HK-2 (cell line): ENCODE data around the gene LIMCH1.
"Not testable (repeated sequence)": the region's sequence is repeated elsewhere in the genome, so short reads cannot be mapped to it uniquely, and the experiment has no call there.

Experiments used
- DNase-seq: peaks from one replicate; pipeline ENCODE4 v3.0.0-alpha.2; 2018; ENCODE audit not compliant: unreplicated experiment

LIMCH1 gene

DNA sequence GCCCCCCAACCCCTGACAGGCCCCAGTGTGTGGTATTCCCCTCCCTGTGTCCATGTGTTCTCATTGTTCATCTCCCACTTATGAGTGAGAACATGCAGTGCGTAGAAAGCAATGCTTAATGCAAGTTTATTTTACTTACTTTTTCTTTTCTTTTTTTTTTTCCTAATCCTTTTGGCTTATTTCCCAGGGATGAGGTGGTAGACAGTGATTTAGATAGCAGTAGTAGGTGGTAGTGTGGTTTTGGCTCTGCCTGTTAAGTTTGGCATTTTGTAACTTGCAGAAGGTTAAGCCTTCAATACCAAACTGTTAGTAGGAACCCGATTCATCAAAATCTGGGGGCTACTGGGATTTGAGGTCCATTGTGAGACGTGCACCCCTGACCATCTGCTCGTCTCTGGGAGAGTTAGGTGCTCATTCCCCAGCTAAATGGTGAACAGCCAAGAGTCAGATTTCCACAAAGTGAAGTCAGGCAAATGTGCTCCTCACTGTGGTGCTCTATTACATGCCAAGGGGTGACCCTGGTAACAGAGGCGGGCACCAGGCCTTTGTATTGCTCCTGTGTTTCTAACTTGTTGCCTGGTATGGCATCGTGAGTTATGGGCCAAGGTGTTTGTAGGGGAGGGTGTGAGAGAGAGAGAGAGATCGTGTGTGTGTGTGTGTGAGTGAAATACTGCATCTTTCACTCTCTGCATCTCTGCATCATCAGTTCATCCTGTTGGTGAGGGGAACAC is 140.3 kb downstream of the LIMCH1 start:
- DNase-seq: no peak

DNA sequence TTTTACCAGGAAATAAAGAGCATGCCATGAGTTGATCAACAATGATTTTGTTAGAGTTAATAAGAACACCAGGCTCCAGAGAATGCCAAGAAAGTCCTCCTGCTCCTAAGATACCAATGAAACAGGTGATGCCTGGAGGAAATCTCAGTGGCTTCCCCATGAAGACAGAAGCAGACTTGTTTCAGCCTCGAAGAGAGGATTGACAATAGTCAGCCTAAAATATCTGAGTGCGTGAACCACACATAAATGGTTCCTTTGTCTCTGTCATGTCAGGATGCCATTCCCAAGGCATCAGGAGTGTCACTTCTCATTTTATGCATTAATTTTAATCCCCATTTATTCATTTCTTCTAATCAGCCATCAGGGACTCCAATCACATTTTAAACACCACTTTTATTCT is 141.0 kb downstream of the LIMCH1 start:
- no peak for DNase-seq

DNA sequence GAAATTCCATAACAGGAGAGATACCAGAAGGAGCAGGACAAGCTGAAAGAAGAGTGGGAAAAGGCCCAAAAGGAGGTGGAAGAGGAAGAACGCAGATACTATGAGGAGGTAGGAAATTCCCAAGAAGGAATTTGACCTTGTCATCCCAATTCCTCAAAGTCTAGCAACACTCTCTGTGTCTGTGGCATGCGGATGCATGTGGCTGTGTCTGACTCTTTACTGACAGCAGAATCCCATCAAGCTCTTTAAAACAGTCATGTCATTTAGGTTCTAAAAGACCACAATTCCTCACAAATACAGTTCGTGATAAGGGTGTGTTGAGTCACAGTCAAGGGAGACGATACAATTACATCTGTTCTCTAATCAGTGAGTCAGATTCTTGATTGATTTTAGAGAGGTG is 142.0 kb downstream of the LIMCH1 start:
- no peak for DNase-seq

GRCh38 chr4:41681054-41681453 is 143.1 kb downstream of the LIMCH1 start:
- DNase-seq: no peak

- DNase-seq: no peak
Observed at GRCh38 chr4:41683326-41683725, 145.4 kb downstream of the LIMCH1 start.

- no peak for DNase-seq
Observed at GRCh38 chr4:41686893-41687292, 148.9 kb downstream of the LIMCH1 start.

DNA sequence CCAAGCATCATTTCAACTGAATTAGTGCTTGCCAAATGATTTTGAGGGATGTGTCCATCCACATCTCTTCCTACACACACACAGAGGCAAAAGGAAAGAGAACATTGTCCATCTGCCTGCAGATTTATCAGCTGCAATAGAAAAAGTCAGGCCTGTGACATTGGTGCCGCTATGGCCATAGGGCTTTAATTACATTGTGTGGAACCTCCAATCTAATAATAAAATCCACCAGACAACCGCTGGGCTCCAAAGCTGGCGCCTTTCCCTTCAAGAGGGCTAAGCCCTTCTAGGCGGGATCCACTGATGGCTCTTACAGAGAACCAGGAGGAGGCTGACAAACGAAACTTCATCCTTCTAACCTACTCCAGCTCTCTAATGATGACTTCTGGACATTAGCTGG is 150.0 kb downstream of the LIMCH1 start:
- no peak for DNase-seq

GRCh38 chr4:41692717-41693345 is 154.9 kb downstream of the LIMCH1 start:
- peak; percentile 61 for DNase-seq

GRCh38 chr4:41693629-41694028 is 155.7 kb downstream of the LIMCH1 start:
- no peak for DNase-seq

GRCh38 chr4:41696131-41696530 is 158.2 kb downstream of the LIMCH1 start:
- DNase-seq: no peak

DNA sequence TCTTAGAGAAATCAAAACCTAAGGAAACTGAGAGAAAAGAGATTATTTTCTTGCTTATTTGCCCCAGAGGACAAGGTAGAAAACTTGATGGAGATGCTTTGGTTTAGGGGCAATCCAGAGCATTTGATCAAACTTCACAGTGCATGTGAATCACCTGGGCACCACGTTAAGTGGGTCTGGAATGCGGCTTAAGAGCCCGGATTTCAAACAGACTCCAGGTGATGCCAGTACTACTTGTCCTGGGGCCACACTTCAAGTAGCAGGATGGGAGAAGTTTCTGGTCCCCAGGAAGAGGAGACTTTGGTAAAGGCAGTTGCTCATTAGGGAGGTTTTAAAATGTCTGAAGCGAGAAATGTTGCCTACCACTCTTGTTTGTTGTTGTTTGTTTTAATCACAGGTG is 158.8 kb downstream of the LIMCH1 start:
- DNase-seq: no peak

DNA sequence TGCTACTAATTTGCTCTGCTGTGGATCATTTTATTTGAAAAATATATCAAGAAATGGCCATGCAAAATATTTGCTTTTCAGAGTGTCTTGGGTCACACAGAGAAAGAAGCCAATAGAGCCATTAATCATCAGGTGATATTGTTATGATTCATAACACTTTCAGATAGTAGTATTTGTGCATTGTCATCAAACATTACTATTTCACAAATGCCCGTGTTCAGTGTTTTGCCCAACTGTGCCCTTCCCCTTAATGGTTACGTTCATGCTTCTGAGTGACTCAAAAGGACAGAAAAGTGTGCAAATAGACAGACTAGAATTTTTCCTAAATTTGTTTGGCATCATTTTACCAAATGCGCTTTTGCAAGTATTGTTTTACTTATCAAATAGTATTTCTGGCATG is 164.0 kb downstream of the LIMCH1 start:
- no peak for DNase-seq

DNA sequence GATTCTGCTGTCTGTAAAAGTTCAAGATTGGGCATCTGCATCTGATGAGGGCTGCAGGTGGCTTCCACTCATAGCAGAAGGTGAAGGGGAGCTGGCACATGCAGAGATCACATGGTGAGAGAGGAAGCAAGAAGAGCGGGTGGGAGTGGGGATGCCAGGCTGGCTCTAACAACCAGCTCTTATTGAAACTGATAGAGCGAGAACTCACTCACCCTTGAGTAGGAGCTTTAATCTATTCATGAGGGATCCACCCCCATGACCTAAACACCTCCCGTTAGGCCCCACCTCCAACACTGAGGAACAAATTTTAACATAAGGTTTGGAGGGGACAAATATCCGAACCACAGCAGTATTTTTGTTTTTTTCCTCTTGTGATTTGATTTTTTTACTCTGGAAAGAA is 164.8 kb downstream of the LIMCH1 start:
- no peak for DNase-seq

DNA sequence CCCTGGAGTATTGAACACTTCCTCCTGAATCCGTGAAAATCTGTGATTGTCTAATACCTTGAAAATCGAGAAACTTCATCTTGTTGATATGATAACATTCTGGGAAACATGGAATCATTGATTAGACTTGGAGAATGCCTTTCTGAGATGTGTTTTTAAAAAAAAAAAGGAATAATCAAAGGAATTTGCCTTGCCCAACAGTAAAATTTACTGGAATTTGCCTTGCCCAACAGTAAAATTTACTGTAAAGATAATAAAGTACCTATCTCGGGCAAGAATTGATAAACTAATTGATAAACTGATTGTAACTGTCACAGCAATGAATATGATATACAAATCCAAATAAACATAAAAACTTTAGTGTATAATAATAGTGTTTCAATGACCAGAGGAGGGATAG is 165.8 kb downstream of the LIMCH1 start:
- no peak for DNase-seq

DNA sequence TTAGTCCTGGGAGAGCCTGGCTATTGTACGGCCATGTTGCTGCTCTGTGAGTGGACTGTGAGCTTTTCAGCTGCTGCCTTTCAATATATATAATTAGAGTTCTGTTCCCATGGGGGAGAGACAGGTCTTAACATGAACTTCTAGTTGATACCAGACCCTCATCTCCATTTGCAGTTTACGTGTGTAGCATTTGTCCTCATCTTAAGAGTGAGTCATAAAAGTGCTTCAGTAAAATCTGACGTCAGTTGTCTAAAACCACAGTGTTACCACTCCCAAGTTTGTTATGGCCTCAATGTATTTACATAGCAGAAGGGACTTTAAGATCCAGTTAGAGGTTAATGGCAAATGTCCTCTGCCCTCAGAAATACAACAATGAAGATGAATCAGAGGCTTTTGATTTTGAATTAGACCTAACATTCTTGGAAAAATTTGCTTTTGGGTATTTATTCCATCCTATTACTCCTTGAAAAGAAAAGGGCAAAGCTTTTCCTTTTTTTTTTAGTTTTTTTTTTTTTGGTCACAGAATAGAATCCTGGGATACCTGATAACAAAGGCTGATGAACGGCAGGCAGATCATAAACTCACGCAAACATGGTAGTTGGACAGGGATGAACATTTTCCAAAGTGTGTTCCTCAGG is 172.0 kb downstream of the LIMCH1 start:
- no peak for DNase-seq

GRCh38 chr4:41711654-41712053 is 173.7 kb downstream of the LIMCH1 start:
- not testable (repeated sequence) for DNase-seq

- DNase-seq: no peak
Observed at GRCh38 chr4:41712425-41712824, 174.5 kb downstream of the LIMCH1 start.

GRCh38 chr4:41713768-41714167 is 175.8 kb downstream of the LIMCH1 start:
- no peak for DNase-seq

DNA sequence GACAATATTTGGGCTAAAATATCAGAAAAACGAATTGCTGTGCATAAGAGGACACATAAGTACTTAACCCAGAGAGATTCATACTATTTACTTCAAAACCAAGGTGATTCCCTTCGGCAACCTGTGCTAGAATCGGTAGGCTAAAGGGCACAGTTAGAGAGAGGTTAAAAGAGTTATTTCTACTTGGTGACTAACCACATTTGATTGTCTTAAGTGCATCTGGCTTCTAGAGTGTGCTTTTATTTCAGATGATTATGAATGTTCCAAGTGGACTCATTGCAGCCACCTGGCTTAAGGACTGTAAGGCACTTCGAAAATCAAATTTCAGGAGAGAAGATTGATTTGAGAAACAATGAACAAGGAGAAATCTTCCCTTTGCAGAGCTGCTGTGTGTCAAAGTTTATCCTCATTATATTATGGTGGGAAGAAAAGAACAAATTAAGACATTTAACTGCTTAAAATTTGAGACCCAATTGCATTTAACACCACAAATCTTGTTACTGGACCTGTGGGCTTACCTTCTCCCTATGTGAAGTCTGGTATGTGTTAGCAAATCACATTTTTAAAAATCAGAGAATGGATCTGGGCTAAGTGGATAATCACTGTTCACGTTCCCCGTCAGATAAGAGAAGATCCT is 176.5 kb downstream of the LIMCH1 start:
- no peak for DNase-seq

- no peak for DNase-seq
Observed at GRCh38 chr4:41715155-41715554, 177.2 kb downstream of the LIMCH1 start.

DNA sequence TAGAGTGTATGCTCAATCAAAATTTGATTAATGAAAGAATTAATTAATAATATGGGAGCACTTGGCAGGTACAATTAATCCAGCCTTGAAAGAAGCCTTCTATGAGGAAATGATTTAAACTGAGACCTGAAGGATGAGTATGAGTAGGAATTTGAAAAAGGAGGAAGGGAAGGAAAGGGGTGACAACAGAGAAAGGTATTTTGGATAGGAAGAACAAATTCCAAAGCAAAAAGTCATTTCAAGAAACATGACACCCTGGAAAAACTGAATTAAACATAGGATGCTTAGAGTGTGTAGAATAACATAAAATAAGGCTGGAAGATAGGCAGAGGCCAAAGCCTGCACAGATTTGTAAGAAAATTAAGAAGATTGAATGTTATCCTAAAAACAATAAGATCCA is 180.9 kb downstream of the LIMCH1 start:
- DNase-seq: no peak

GRCh38 chr4:41719417-41719816 is 181.5 kb downstream of the LIMCH1 start:
- DNase-seq: no peak

DNA sequence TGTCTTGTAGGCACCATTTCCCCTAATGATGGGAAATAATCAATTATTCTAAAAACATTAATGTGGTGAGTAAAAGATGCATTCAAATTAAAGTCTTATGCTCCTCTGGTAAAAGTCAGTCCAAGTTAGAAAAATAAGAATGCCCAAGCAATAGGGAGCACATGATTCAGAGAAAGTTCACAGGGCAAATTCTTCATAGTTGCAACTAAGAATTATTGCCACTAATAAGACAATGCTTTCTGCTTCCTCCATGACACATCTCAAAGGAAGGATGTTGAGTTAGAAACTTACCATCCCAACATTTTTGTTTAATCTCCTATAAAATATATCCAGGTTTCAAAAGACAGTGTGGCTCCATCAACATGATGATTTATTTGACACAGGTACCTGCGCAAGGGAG is 184.2 kb downstream of the LIMCH1 start:
- DNase-seq: no peak
